GM23338 (cell line): ENCODE results near the gene TRIM32.

ENCODE experiments used
- CTCF ChIP-seq, 2 experiments: fragments of 200-600 bp in 1 of 2; sonication (generic) in 1 of 2; conservative IDR thresholded peaks; 2 replicates each; pipeline versions ENCODE4 v1.5.1 to v1.6.1; 2016 to 2017; ENCODE audit warnings: antibody characterized with exemption in 2 of 2, low read depth in 2 of 2, mild to moderate bottlenecking in 2 of 2, moderate library complexity in 1 of 2
- EZH2 ChIP-seq: fragments of 200-600 bp; sonication (generic); IDR thresholded peaks from one replicate; pipeline ENCODE4 v1.8.0; 2017; ENCODE audit warnings: antibody characterized with exemption, mild to moderate bottlenecking, low read depth; ENCODE audit not compliant: unreplicated experiment

- no peak for TF ChIP-seq CTCF (conservative IDR thresholded peaks at IDR 0.05; ENCODE audit: low read depth in 2 of 2)
- no peak for TF ChIP-seq EZH2
These were observed 39.5 kb downstream of the TRIM32 start for GRCh38 chr9:116726602-116727001.
